Panc1 (cell line): ENCODE data around the gene ADGRL1.
"Not testable (repeated sequence)": the region's sequence is repeated elsewhere in the genome, so short reads cannot be mapped to it uniquely, and the experiment has no call there.

ENCODE experiments used
- POLR2AphosphoS5 ChIP-seq: IDR thresholded peaks from 2 replicates; pipeline ENCODE4 v1.6.1; 2012; ENCODE audit warnings: mild to moderate bottlenecking, low read depth, low read length, moderate library complexity
- SIN3A ChIP-seq: IDR thresholded peaks from 2 replicates; pipeline ENCODE4 v1.6.1; 2012; ENCODE audit warnings: low read depth, mild to moderate bottlenecking, low read length, moderate library complexity, borderline replicate concordance; ENCODE audit not compliant: insufficient read depth
- TF ChIP-seq, protein P1 (sequence below): fragments of 450-650 bp; IDR thresholded peaks from 2 replicates; pipeline ENCODE4 v1.5.1; 2017; ENCODE audit warnings: mild to moderate bottlenecking
- TF ChIP-seq, protein P2 (sequence below), 2 experiments: IDR thresholded peaks; 2 replicates each; pipeline ENCODE4 v1.6.1; 2011 to 2012; ENCODE audit warnings: low read depth in 2 of 2, control low read depth in 1 of 2, low read length in 1 of 2, mild to moderate bottlenecking in 1 of 2, moderate library complexity in 1 of 2; ENCODE audit not compliant: insufficient read depth in 1 of 2

DNA sequence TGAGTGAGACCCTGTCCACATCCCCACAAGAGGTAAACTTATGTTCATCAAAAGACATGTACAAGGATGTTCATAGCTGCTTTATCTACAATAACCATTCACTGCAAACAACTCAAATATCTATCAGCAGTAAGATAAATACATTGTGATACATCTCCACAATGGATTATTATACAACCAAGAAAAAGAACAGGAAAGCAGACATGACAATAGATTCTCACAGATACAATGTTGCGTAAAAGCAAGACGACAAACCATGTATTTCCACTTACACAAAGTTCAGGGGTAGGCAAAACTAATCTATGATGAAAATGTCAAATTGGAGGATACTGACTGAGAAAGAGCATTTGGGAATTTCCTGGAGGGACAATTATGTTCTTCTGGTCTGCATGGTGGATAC, 46.2 kb upstream of the ADGRL1 start:
- TF ChIP-seq, protein P1, sequence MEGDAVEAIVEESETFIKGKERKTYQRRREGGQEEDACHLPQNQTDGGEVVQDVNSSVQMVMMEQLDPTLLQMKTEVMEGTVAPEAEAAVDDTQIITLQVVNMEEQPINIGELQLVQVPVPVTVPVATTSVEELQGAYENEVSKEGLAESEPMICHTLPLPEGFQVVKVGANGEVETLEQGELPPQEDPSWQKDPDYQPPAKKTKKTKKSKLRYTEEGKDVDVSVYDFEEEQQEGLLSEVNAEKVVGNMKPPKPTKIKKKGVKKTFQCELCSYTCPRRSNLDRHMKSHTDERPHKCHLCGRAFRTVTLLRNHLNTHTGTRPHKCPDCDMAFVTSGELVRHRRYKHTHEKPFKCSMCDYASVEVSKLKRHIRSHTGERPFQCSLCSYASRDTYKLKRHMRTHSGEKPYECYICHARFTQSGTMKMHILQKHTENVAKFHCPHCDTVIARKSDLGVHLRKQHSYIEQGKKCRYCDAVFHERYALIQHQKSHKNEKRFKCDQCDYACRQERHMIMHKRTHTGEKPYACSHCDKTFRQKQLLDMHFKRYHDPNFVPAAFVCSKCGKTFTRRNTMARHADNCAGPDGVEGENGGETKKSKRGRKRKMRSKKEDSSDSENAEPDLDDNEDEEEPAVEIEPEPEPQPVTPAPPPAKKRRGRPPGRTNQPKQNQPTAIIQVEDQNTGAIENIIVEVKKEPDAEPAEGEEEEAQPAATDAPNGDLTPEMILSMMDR: not testable (repeated sequence)
- TF ChIP-seq POLR2AphosphoS5, SIN3A: not testable (repeated sequence)
- TF ChIP-seq, protein P2, sequence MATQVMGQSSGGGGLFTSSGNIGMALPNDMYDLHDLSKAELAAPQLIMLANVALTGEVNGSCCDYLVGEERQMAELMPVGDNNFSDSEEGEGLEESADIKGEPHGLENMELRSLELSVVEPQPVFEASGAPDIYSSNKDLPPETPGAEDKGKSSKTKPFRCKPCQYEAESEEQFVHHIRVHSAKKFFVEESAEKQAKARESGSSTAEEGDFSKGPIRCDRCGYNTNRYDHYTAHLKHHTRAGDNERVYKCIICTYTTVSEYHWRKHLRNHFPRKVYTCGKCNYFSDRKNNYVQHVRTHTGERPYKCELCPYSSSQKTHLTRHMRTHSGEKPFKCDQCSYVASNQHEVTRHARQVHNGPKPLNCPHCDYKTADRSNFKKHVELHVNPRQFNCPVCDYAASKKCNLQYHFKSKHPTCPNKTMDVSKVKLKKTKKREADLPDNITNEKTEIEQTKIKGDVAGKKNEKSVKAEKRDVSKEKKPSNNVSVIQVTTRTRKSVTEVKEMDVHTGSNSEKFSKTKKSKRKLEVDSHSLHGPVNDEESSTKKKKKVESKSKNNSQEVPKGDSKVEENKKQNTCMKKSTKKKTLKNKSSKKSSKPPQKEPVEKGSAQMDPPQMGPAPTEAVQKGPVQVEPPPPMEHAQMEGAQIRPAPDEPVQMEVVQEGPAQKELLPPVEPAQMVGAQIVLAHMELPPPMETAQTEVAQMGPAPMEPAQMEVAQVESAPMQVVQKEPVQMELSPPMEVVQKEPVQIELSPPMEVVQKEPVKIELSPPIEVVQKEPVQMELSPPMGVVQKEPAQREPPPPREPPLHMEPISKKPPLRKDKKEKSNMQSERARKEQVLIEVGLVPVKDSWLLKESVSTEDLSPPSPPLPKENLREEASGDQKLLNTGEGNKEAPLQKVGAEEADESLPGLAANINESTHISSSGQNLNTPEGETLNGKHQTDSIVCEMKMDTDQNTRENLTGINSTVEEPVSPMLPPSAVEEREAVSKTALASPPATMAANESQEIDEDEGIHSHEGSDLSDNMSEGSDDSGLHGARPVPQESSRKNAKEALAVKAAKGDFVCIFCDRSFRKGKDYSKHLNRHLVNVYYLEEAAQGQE (IDR thresholded peaks at IDR 0.05; ENCODE audit: insufficient read depth in 1 of 2, low read depth in 2 of 2, low read length in 1 of 2): not testable (repeated sequence)
